Stimulated activated memory B cell treated with anti-CD40 and anti-IgM and Interleukin-4, amounts not matched to agents 10 μg/mL and 1 μg/mL and 100 μg/mL, for 72 hours (primary cell): Measurements from ENCODE around the gene CPT2.

ENCODE experiments used
- ATAC-seq: fragments of 150-1000 bp; cut with Tn5 transposase; 2 replicates; pipeline ENCODE4 v1.10.0; 2021
- H3K27ac Mint-ChIP-seq: one replicate; pipeline ENCODE4 v1.8.0; 2022; ENCODE audit warnings: mild to moderate bottlenecking, mixed read lengths
- H3K27me3 Mint-ChIP-seq: one replicate; pipeline ENCODE4 v1.8.0; 2022; ENCODE audit warnings: mixed read lengths
- H3K36me3 Mint-ChIP-seq: one replicate; pipeline ENCODE4 v1.8.0; 2022; ENCODE audit warnings: mixed read lengths
- H3K4me1 Mint-ChIP-seq: one replicate; pipeline ENCODE4 v1.8.0; 2022; ENCODE audit warnings: mixed read lengths
- H3K4me3 Mint-ChIP-seq: one replicate; pipeline ENCODE4 v1.8.0; 2022; ENCODE audit warnings: mild to moderate bottlenecking, moderate library complexity, mixed read lengths
- H3K9me3 Mint-ChIP-seq: one replicate; pipeline ENCODE4 v1.8.0; 2022; ENCODE audit warnings: mixed read lengths

The CPT2 gene

DNA sequence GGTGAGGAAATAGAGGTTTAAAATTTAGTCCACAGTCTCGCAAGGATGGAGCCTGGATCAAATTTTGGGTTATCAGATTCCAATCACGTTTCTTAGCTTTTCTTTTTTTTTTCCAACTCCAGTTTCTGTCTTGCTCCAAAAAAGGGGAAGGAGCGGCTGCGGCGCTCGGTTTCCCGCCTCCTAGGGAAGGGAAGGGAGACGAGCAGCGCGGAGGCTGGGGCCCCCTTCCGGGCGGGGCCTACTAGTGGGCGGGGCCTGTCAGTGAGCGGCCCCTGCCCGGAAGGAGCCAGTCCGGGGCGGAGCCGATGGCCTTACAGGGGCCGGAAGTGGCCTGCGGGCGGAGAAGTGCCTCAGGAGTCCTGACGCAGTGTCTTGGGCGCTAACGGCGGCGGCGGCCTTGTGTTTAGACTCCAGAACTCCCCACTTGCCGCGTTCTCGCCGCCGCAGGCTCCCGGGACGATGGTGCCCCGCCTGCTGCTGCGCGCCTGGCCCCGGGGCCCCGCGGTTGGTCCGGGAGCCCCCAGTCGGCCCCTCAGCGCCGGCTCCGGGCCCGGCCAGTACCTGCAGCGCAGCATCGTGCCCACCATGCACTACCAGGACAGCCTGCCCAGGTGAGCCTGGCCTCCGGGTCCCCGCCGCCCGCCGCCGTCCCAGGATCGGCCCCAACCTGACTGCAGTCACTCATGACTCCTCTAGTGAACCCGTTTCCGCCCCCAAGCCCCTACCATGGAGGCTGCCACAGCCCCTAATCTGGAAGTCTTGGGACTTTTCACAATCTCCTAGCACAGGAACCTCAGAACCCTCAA is at the start of gene CPT2:
CPT2 (plus strand) TSS at position 340 of the 806 bp plus-strand sequence; CDS start at position 460, 120 bp downstream.
- Mint-ChIP-seq H3K9me3 (peaks cover 3% of the 10 kb centered on the region), H3K4me3 (peak within 1 kb of the TSS; percentile 89), H3K27ac (peak within 1 kb of the TSS; percentile 93), H3K36me3 (peaks cover 10% of the 10 kb centered on the region), H3K4me1 (peaks cover 20% of the 10 kb centered on the region), H3K27me3 (no peaks in the 10 kb centered on the region)
- peak; percentile 99 for ATAC-seq

GRCh38 chr1:53147174-53147573 is 49.5 kb upstream of the CPT2 start:
- H3K36me3 Mint-ChIP-seq: no peaks in the 10 kb centered on the region
- H3K4me3 Mint-ChIP-seq: no peak overlapping the region
- no peaks in the 10 kb centered on the region for H3K4me1 Mint-ChIP-seq
- H3K9me3 Mint-ChIP-seq: no peaks in the 10 kb centered on the region
- H3K27ac Mint-ChIP-seq: no peak overlapping the region
- peaks cover 11% of the 10 kb centered on the region for H3K27me3 Mint-ChIP-seq
- ATAC-seq: no peak

GRCh38 chr1:53148123-53148522 is 48.5 kb upstream of the CPT2 start:
- Mint-ChIP-seq H3K36me3 (no peaks in the 10 kb centered on the region), H3K4me1 (no peaks in the 10 kb centered on the region), H3K9me3 (no peaks in the 10 kb centered on the region), H3K27ac (no peak overlapping the region), H3K27me3 (peaks cover 10% of the 10 kb centered on the region), H3K4me3 (no peak overlapping the region)
- no peak for ATAC-seq

DNA sequence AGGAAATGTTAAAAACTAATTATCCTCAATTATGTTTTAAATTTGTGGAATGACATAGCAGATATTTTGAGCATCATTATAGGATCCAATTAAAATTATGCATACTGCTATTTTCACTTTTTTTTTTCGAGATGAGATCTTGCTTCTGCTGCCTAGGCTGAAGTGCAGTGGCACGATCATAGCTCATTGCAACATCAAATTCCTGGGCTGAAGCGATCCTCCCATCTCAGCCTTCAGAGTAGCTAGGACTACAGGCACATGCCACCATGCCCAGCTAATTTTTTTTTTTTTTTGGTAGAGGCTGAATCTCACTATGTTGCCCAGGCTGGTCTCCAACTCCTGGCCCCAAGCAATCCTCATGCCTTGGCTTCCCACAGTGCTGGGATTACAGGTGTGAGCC is 42.9 kb upstream of the CPT2 start:
- Mint-ChIP-seq H3K36me3 (no peaks in the 10 kb centered on the region), H3K9me3 (no peaks in the 10 kb centered on the region), H3K27ac (no peak overlapping the region), H3K4me3 (no peak overlapping the region), H3K27me3 (no peaks in the 10 kb centered on the region), H3K4me1 (no peaks in the 10 kb centered on the region)
- ATAC-seq: no peak

DNA sequence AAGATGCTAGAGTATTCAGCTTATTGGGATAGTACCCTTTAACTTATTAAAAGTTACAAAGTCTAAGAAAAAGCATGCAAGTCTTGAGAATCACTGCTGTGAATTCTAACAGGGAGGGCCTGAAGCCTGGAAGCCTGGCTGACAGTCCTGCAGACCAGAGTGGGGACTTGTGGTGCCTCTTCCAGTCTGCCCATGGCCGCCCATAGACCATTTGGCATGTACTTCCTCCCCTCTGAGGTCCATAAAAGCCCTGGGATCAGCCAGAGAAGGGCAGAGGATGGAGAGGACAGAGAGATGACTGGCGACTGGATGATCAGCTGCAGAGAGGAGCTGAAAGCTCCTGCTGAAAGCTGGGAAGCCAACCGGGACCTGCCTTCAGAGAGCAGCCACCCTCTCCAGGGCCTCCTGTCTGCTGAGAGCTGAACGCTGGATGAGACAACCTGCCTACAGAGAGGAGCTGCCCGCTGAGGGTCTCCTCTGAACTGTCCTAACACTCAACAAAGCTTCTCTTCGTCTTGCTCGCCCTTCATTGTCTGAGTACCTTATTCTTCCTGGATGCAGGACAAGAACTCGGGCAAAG is 41.7 kb upstream of the CPT2 start:
- ATAC-seq: no peak
- Mint-ChIP-seq H3K4me1 (no peaks in the 10 kb centered on the region), H3K36me3 (no peaks in the 10 kb centered on the region), H3K27me3 (no peaks in the 10 kb centered on the region), H3K9me3 (no peaks in the 10 kb centered on the region), H3K4me3 (no peak overlapping the region), H3K27ac (no peak overlapping the region)

GRCh38 chr1:53155534-53155933 is 41.1 kb upstream of the CPT2 start:
- no peaks in the 10 kb centered on the region for H3K4me1 Mint-ChIP-seq
- no peak overlapping the region for H3K4me3 Mint-ChIP-seq
- no peaks in the 10 kb centered on the region for H3K9me3 Mint-ChIP-seq
- no peak for ATAC-seq
- no peak overlapping the region for H3K27ac Mint-ChIP-seq
- no peaks in the 10 kb centered on the region for H3K36me3 Mint-ChIP-seq
- H3K27me3 Mint-ChIP-seq: no peaks in the 10 kb centered on the region

- no peak for ATAC-seq
- no peak overlapping the region for H3K27ac Mint-ChIP-seq
- no peaks in the 10 kb centered on the region for H3K4me1 Mint-ChIP-seq
- H3K36me3 Mint-ChIP-seq: no peaks in the 10 kb centered on the region
- H3K4me3 Mint-ChIP-seq: no peak overlapping the region
- H3K27me3 Mint-ChIP-seq: no peaks in the 10 kb centered on the region
- H3K9me3 Mint-ChIP-seq: no peaks in the 10 kb centered on the region
Measured at GRCh38 chr1:53155945-53156344, 40.7 kb upstream of the CPT2 start.

DNA sequence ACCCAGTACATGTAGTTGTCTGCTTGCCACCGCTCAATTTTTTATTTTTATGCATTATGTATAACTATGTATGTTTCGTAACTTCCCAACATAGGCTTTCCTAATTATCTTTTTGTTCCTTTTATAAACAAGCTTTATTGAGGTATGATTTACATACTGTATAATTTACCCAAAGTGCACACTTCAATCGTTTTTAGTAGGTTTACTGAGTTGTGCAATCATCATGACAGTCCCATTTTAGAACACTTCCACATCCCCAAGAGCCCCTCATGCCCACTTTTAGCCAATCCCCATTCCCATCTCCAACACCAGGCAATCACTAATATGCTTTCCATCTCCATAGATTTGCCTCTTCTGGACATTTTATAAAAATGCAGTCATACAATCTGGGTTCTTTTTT is 39.8 kb upstream of the CPT2 start:
- Mint-ChIP-seq H3K4me1 (no peaks in the 10 kb centered on the region), H3K4me3 (no peak overlapping the region), H3K27me3 (no peaks in the 10 kb centered on the region), H3K36me3 (no peaks in the 10 kb centered on the region), H3K9me3 (no peaks in the 10 kb centered on the region), H3K27ac (no peak overlapping the region)
- no peak for ATAC-seq

DNA sequence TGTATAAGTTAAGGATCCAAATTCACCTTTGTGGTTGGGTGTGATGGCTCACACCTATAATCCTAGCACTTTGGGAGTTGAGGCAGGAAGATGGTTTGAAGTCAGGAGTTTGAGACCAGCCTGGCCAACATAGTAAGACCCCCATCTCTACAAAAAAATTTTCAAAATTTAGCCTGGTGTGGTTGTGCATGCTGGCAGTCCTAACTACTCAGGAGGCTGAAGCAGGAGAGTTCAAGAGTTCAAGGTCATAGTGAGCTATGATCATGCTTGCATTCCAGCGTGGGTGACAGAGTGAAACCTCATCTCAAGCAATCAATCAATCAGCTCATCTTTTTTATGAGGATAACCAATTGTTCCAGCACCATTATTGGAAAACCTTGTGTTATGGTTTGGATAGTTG is 37.7 kb upstream of the CPT2 start:
- H3K4me3 Mint-ChIP-seq: no peak overlapping the region
- peaks cover 18% of the 10 kb centered on the region for H3K27me3 Mint-ChIP-seq
- no peak overlapping the region for H3K27ac Mint-ChIP-seq
- ATAC-seq: no peak
- H3K36me3 Mint-ChIP-seq: no peaks in the 10 kb centered on the region
- H3K9me3 Mint-ChIP-seq: peaks cover 2% of the 10 kb centered on the region
- H3K4me1 Mint-ChIP-seq: no peaks in the 10 kb centered on the region

DNA sequence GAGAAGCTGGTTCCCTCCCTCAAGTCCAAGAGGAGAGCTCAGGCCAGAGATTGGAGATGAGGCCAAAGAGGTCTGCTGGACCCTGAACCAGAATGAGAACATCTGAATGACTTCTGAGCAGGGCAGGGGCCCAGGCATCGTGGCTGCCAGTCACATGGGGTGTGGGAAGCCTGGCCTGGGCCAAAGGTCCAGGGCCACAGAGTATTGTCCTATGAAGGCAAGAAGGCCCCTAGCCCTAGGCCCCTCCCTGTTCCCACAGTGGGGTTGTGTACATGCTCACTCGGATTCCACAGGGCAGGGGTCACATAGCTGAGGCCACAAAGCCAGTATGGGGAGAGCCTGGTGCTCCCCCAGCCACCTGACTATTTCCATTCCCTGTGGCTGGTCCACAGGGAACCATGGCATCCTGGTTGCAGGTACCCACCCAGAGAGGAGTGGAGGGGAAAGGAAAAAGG is 35.7 kb upstream of the CPT2 start:
- no peak for ATAC-seq
- no peaks in the 10 kb centered on the region for H3K36me3 Mint-ChIP-seq
- H3K27me3 Mint-ChIP-seq: peaks cover 31% of the 10 kb centered on the region
- H3K4me1 Mint-ChIP-seq: no peaks in the 10 kb centered on the region
- H3K4me3 Mint-ChIP-seq: no peak overlapping the region
- no peak overlapping the region for H3K27ac Mint-ChIP-seq
- H3K9me3 Mint-ChIP-seq: peaks cover 2% of the 10 kb centered on the region

DNA sequence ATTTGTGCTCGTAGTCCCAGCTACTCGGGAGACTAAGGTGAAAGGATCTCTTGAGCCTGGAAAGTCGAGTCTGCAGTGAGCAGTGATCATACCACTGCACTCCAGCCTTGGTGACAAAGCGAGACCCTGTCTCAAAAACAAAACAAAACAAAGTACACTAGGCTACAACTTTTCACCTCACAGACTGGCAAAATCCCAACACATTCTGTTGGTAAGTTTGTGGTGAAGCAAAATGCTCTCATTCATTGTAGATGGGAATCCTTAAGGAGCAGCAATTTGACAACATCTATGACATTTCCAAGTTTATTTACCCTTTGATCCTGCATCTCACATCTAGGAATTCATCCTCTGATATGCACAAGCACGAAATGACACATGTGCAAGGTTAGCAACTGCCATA is 34.0 kb upstream of the CPT2 start:
- Mint-ChIP-seq H3K4me3 (no peak overlapping the region), H3K27ac (no peak overlapping the region), H3K27me3 (peaks cover 31% of the 10 kb centered on the region), H3K4me1 (no peaks in the 10 kb centered on the region), H3K9me3 (peaks cover 2% of the 10 kb centered on the region), H3K36me3 (no peaks in the 10 kb centered on the region)
- ATAC-seq: no peak

GRCh38 chr1:53163291-53163768 is 33.3 kb upstream of the CPT2 start:
- no peak overlapping the region for H3K27ac Mint-ChIP-seq
- H3K4me3 Mint-ChIP-seq: no peak overlapping the region
- H3K9me3 Mint-ChIP-seq: peaks cover 2% of the 10 kb centered on the region
- ATAC-seq: no peak
- no peaks in the 10 kb centered on the region for H3K36me3 Mint-ChIP-seq
- H3K27me3 Mint-ChIP-seq: peaks cover 31% of the 10 kb centered on the region
- H3K4me1 Mint-ChIP-seq: no peaks in the 10 kb centered on the region

- ATAC-seq: no peak
- Mint-ChIP-seq H3K4me1 (no peaks in the 10 kb centered on the region), H3K36me3 (no peaks in the 10 kb centered on the region), H3K27me3 (peaks cover 31% of the 10 kb centered on the region), H3K9me3 (peaks cover 2% of the 10 kb centered on the region), H3K27ac (no peak overlapping the region), H3K4me3 (no peak overlapping the region)
Measured at GRCh38 chr1:53165408-53165961, 31.1 kb upstream of the CPT2 start.

DNA sequence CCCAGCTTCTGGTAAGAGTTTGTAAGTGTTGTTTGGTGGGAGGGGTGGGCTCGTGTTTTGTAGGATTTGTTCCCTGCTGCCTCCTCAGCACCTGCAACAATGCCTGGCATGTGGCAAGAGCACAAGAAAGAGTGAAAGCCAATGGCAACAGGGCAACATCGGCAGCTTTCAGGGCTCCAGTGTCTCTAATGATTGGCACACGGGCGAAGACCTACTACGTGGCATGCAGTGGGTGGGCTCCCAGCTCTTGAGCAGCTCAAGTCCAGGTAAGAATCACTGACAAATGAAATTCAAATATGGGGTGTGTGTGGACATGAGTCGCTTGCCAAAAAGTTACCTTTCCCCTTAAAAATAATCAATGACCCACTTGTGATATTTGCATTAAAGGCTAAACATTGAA is 30.3 kb upstream of the CPT2 start:
- Mint-ChIP-seq H3K27ac (no peak overlapping the region), H3K4me1 (no peaks in the 10 kb centered on the region), H3K36me3 (no peaks in the 10 kb centered on the region), H3K4me3 (no peak overlapping the region), H3K27me3 (peaks cover 31% of the 10 kb centered on the region), H3K9me3 (peaks cover 2% of the 10 kb centered on the region)
- no peak for ATAC-seq

DNA sequence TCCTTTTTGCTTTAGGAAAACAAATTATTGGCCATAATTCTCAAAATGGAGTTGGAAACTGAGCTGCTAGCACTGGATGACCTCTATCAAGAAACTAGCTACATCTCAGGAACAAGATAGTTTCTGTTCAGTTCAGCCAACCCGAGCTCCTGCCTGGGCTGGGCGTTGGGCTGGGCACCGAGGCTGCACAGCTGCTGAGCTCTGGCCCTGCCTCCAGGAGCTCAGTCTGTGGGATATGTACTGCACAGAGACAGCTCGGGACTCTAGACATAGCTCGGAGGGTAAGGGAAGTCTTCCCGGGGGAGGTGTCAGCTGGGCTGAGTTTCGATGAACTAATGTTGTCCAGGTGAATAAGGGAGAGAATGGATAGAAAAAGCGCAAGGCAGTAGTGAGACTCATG is 29.7 kb upstream of the CPT2 start:
- H3K27me3 Mint-ChIP-seq: peaks cover 31% of the 10 kb centered on the region
- no peak overlapping the region for H3K4me3 Mint-ChIP-seq
- H3K27ac Mint-ChIP-seq: no peak overlapping the region
- H3K36me3 Mint-ChIP-seq: no peaks in the 10 kb centered on the region
- no peaks in the 10 kb centered on the region for H3K4me1 Mint-ChIP-seq
- H3K9me3 Mint-ChIP-seq: peaks cover 2% of the 10 kb centered on the region
- no peak for ATAC-seq
